Kidney (tissue), 14 donors: ENCODE data around the gene BLOC1S1. TPM values are rescaled to one million over a fixed set of nuclear protein-coding genes. Genes with fewer than 3 reads are reported as not detected.
"Not testable (repeated sequence)": the region's sequence is repeated elsewhere in the genome, so short reads cannot be mapped to it uniquely, and the experiment has no call there.

Experiments used
- DNase-seq, 5 donors: peaks; one replicate each; pipeline ENCODE4 v3.0.0-alpha.2; 2013 to 2020
- FAIRE-seq: peaks from 2 replicates; lab custom pipeline; 2012; peaks lifted over from hg19 to GRCh38; lab: Jason Lieb, UNC
- H3K27ac ChIP-seq, 2 donors: one replicate each; pipeline ENCODE4 v1.7.0; 2013; ENCODE audit warnings: low read depth in 2 of 2, low read length in 2 of 2, inconsistent platforms in 1 of 2
- H3K27me3 ChIP-seq: one replicate; pipeline ENCODE4 v1.7.1; 2013; ENCODE audit warnings: low read length, inconsistent platforms; ENCODE audit not compliant: control insufficient read depth, insufficient read depth
- H3K36me3 ChIP-seq, 3 donors: one replicate each; pipeline versions ENCODE4 v1.7.0 to v1.7.1; 2013; ENCODE audit warnings: low read length in 3 of 3, control low read depth in 1 of 3, inconsistent platforms in 1 of 3; ENCODE audit not compliant: insufficient read depth in 3 of 3, control insufficient read depth in 2 of 3
- H3K4me1 ChIP-seq, 3 donors: one replicate each; pipeline versions ENCODE4 v1.7.0 to v1.7.1; 2013; ENCODE audit warnings: low read length in 3 of 3, inconsistent platforms in 1 of 3, low read depth in 1 of 3; ENCODE audit not compliant: control insufficient read depth in 2 of 3, insufficient read depth in 2 of 3
- H3K4me3 ChIP-seq, 3 donors: one replicate each; pipeline versions ENCODE4 v1.7.0 to v1.8.1; 2013; ENCODE audit warnings: low read length in 3 of 3, control low read depth in 1 of 3, inconsistent platforms in 1 of 3
- H3K9ac ChIP-seq, 3 donors: one replicate each; pipeline versions ENCODE4 v1.7.0 to v1.7.1; 2013; ENCODE audit warnings: low read length in 3 of 3, control low read depth in 1 of 3, inconsistent platforms in 1 of 3
- H3K9me3 ChIP-seq, 3 donors: one replicate each; pipeline versions ENCODE4 v1.7.0 to v1.7.1; 2013; ENCODE audit warnings: low read length in 3 of 3, control low read depth in 1 of 3, inconsistent platforms in 1 of 3; ENCODE audit not compliant: control insufficient read depth in 2 of 3, insufficient read depth in 1 of 3
- intact Hi-C: fragments of 100-400 bp; cut with DNase I; formaldehyde crosslinking; loops from one replicate; pipeline ENCODE4 v1.11.1; 2022
- polyA plus RNA-seq: library from polyadenylated mRNA; stranded (reverse); fragments of 350-450 nt; fragmentation: Illumina TruSeq; extraction: RNeasy Lipid Tissue Mini Kit (QIAGEN cat#74804); gene quantifications from one replicate; pipeline ENCODE4 v1.2.3, GENCODE V29; 2014; ENCODE audit warnings: low read depth, low replicate concordance; ENCODE audit not compliant: insufficient read depth
- total RNA-seq: library from RNA; stranded (reverse); fragmentation: NEBNext Ultra II Directional; extraction: Animal tissue kit (Norgen Biotek cat#: 25700); gene quantifications from one replicate; pipeline ENCODE4 v1.2.1, GENCODE V29; 2021
- TF ChIP-seq, protein P1 (sequence below): IDR thresholded peaks from 3 replicates; pipeline ENCODE4 v1.5.1; 2012; ENCODE audit warnings: mild to moderate bottlenecking, moderate library complexity, borderline replicate concordance; ENCODE audit not compliant: insufficient read depth; ENCODE audit errors: extremely low read depth
- donor health status: control.
- donor health status: control.
- donor health status: control.
- donor health status: control.
- donor health status: control.
- donor health status: DM: yes; HTN: yes; CAD: no.
- donor health status: Normal renal cell carcinoma (clear cell type).

Gene BLOC1S1
- total and polyA plus RNA-seq, 2 donors from 2014 or later = 116 to 451 TPM

DNA sequence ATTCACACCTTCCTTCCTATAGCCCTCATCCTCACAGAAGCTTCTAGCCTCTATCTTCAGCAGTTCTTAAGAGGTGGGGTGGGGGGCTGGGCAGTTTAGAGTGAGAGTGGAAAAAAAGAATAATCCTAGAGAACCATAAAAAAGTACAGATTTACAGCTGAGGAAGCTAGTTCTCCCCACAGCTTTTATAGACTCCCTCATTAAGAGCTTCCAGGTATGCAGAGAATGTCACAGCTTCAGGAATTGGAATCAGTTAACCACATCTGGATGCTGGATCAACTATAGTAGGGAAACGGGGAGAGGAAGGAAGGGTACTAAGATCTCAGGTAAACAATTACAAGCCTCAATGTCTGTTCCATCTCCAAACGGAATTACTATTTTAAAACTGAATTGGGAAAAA is 39.4 kb downstream of the BLOC1S1 start:
- no peaks in the 10 kb centered on the region for H3K27me3 ChIP-seq
- no peak overlapping the region for H3K27ac ChIP-seq
- H3K4me1 ChIP-seq = peaks cover 0 to 2% (median 0%) of the 10 kb centered on the region in 3 donors
- no peak overlapping the region for H3K9ac ChIP-seq
- FAIRE-seq (no peak), DNase-seq (peak in 1 of 5 donors; percentile 42)
- intact Hi-C loops = no loop called here
- H3K36me3 ChIP-seq = peaks cover 12 to 27% (median 22%) of the 10 kb centered on the region in 3 donors
- H3K4me3 ChIP-seq = no peak overlapping the region
- no peaks in the 10 kb centered on the region for H3K9me3 ChIP-seq
- TF ChIP-seq, protein P1, sequence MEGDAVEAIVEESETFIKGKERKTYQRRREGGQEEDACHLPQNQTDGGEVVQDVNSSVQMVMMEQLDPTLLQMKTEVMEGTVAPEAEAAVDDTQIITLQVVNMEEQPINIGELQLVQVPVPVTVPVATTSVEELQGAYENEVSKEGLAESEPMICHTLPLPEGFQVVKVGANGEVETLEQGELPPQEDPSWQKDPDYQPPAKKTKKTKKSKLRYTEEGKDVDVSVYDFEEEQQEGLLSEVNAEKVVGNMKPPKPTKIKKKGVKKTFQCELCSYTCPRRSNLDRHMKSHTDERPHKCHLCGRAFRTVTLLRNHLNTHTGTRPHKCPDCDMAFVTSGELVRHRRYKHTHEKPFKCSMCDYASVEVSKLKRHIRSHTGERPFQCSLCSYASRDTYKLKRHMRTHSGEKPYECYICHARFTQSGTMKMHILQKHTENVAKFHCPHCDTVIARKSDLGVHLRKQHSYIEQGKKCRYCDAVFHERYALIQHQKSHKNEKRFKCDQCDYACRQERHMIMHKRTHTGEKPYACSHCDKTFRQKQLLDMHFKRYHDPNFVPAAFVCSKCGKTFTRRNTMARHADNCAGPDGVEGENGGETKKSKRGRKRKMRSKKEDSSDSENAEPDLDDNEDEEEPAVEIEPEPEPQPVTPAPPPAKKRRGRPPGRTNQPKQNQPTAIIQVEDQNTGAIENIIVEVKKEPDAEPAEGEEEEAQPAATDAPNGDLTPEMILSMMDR = no peak

DNA sequence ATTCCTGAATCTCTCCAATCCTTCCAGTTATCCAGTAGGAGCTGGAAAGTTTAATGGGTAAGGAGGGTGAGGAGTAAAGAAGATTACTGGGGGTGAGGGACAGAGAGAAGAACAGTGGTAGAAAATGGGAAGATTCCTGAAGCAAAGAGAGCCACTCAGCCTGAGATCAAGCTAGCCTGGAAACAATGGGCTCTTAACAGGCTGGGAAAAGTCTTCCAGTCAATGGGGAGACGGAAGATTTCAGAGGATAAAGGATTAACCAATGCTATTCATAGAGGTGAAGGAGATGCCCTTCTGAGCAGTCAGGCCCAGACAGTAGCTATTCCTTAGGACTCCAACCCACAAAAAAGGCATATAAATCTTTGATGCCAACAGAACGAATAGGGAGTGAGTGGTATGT is 41.9 kb downstream of the BLOC1S1 start:
- TF ChIP-seq, protein P1 = no peak
- peaks cover 11 to 19% (median 12%) of the 10 kb centered on the region in 3 donors for H3K36me3 ChIP-seq
- FAIRE-seq (no peak), DNase-seq (no peak)
- H3K4me1 ChIP-seq = peaks cover 0 to 2% (median 0%) of the 10 kb centered on the region in 3 donors
- H3K27ac ChIP-seq = no peak overlapping the region
- H3K9ac ChIP-seq = no peak overlapping the region
- no peaks in the 10 kb centered on the region for H3K9me3 ChIP-seq
- no peak overlapping the region for H3K4me3 ChIP-seq
- intact Hi-C loops = no loop called here
- H3K27me3 ChIP-seq = no peaks in the 10 kb centered on the region

DNA sequence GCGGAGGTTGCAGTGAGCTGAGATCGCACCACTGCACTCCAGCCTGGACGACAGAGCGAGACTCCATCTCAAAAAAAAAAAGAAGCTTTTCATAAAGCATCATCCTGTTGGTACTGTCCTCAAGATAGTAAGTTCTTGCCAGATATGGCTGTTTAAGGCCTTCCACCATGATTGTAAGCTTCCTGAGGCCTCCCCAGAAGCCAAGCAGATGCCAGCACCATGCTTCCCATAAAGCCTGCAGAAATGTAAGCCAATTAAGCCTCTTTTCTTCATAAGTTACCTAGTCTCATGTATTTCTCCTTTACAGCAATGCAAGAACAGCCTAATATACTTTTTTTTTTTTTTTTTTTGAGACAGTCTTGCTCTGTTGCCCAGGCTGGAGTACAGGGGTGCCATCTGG is 42.7 kb downstream of the BLOC1S1 start:
- FAIRE-seq, H3K27ac ChIP-seq, H3K4me1 ChIP-seq, intact Hi-C loops, DNase-seq, H3K9me3 ChIP-seq, H3K4me3 ChIP-seq, H3K9ac ChIP-seq, H3K27me3 ChIP-seq: not testable (repeated sequence)
- peaks cover 9 to 17% (median 12%) of the 10 kb centered on the region in 3 donors for H3K36me3 ChIP-seq

DNA sequence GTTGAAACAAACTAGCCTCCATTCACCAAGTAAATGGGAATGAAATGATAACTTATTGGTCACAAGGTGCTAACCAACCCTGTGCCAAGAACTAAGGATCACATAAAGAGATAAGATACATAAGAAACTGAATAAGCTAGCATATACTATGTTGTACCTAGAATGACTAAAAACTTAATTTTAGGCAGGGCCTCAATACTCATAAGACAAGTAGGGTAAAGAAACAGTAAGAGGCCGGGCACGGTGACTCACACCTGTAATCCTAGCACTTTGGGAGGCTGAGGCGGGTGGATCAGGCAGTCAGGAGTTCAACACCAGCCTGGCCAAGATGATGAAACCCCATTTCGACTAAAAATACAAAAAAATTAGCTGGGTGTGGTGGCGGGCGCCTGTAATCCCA is 44.8 kb downstream of the BLOC1S1 start:
- H3K9me3 ChIP-seq = no peaks in the 10 kb centered on the region
- H3K36me3 ChIP-seq = peaks cover 5 to 17% (median 12%) of the 10 kb centered on the region in 3 donors
- H3K27me3 ChIP-seq = no peaks in the 10 kb centered on the region
- DNase-seq = no peak
- TF ChIP-seq, protein P1 = no peak
- no peak overlapping the region for H3K4me3 ChIP-seq
- intact Hi-C loops = no loop called here
- H3K9ac ChIP-seq = no peak overlapping the region
- H3K27ac ChIP-seq = no peak overlapping the region
- no peak for FAIRE-seq
- peaks cover 0 to 2% (median 0%) of the 10 kb centered on the region in 3 donors for H3K4me1 ChIP-seq
